Fibroblast of pulmonary artery (primary cell): ENCODE measurements around the gene LTBP1.
A peak's percentile ranks its signal among the peaks of the same experiment; 100 is the strongest.

ENCODE experiments used
- DNase-seq: peaks from one replicate; pipeline ENCODE4 v3.0.0-alpha.2; 2010; ENCODE audit warnings: low read depth
- H3K4me3 ChIP-seq: replicated peaks from 2 replicates; pipeline ENCODE4 v1.5.1; 2011; ENCODE audit warnings: low read depth, mild to moderate bottlenecking, control low read depth, low read length, moderate library complexity
- CTCF ChIP-seq: IDR thresholded peaks from 2 replicates; pipeline ENCODE4 v1.5.1; 2011; ENCODE audit warnings: mild to moderate bottlenecking, control low read depth, low read length, inconsistent platforms; ENCODE audit errors: missing control alignments

Gene LTBP1

GRCh38 chr2:33264766-33265165 lies 318.0 kb downstream of the LTBP1 start:
- no peak overlapping the region for H3K4me3 ChIP-seq
- no peak for TF ChIP-seq CTCF
- DNase-seq = peak; percentile 21

GRCh38 chr2:33265584-33266338 lies 319.0 kb downstream of the LTBP1 start:
- no peak for DNase-seq
- TF ChIP-seq CTCF = no peak
- H3K4me3 ChIP-seq = no peak overlapping the region

- TF ChIP-seq CTCF = no peak
- no peak overlapping the region for H3K4me3 ChIP-seq
- no peak for DNase-seq
These were observed 319.7 kb downstream of the LTBP1 start for GRCh38 chr2:33266467-33266866.

- H3K4me3 ChIP-seq = no peak overlapping the region
- DNase-seq = no peak
- TF ChIP-seq CTCF = no peak
These were observed 320.3 kb downstream of the LTBP1 start for GRCh38 chr2:33267043-33267442.

GRCh38 chr2:33267756-33268155 lies 321.0 kb downstream of the LTBP1 start:
- no peak for TF ChIP-seq CTCF
- DNase-seq = peak; percentile 48

GRCh38 chr2:33268246-33268831 lies 321.6 kb downstream of the LTBP1 start:
- H3K4me3 ChIP-seq = no peak overlapping the region
- DNase-seq = peak; percentile 47
- TF ChIP-seq CTCF = no peak

More at GRCh38 chr2:33267756-33268155, 321.0 kb downstream of the LTBP1 start:
- no peak overlapping the region for H3K4me3 ChIP-seq
